HepG2 (cell line): Measurements from ENCODE around the gene RNF150.

Experiments used
- EZH2 ChIP-seq: conservative IDR thresholded peaks from 2 replicates; pipeline ENCODE4 v1.6.1; 2012; ENCODE audit warnings: mild to moderate bottlenecking, low read depth, low read length, moderate library complexity
- HDAC2 ChIP-seq: sonication (generic); formaldehyde crosslinking; IDR thresholded peaks from 2 replicates; pipeline ENCODE4 v1.4.0; 2020; ENCODE audit warnings: missing genetic modification reagents
- ZNF232 ChIP-seq: sonication (generic); formaldehyde crosslinking; IDR thresholded peaks from 2 replicates; pipeline ENCODE4 v1.4.0; 2020; ENCODE audit warnings: missing genetic modification reagents, borderline replicate concordance

DNA sequence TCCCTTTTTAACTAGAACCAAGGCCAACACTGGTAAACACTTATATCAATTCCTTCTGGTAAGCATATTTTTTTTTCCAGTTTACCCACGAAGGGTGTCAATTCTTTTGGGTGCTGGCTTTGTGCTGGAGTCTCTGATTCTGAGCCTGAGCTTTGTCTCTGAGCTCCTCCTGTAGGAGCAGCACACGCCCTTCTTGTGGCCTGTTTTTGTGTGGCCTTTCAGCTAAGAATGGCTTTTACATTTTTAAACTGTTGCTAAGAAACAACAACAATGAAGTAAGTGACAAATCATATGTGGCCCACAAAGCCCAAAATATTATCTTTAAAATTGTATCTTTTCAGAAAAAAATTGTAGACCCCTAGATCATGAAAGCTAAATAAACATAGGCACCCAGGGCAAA is 279.1 kb downstream of the RNF150 start:
- TF ChIP-seq ZNF232 (CRISPR knock-in tag) (no peak), EZH2 (no peak), HDAC2 (no peak)
